ACC112 (cell line): Measurements from ENCODE around the gene KLF1.

Experiments used
- H2AFZ ChIP-seq: fragments of 200-600 bp; sonication (generic); one replicate; pipeline ENCODE4 v1.6.0; 2017; ENCODE audit warnings: antibody characterized with exemption, low read length; ENCODE audit not compliant: unreplicated experiment
- H3K27ac ChIP-seq: fragments of 200-600 bp; sonication (generic); 2 replicates; pipeline ENCODE4 v1.5.1; 2014; ENCODE audit warnings: low read depth, mild to moderate bottlenecking, antibody characterized with exemption, low read length, moderate library complexity
- H3K27me3 ChIP-seq: fragments of 200-600 bp; sonication (generic); 2 replicates; pipeline ENCODE4 v1.6.1; 2014; ENCODE audit warnings: mild to moderate bottlenecking, antibody characterized with exemption, low read length, moderate library complexity, mixed read lengths; ENCODE audit not compliant: insufficient read depth
- H3K36me3 ChIP-seq: fragments of 200-600 bp; sonication (generic); 2 replicates; pipeline ENCODE4 v1.6.1; 2016; ENCODE audit warnings: mild to moderate bottlenecking, antibody characterized with exemption, low read length, moderate library complexity, mixed read lengths; ENCODE audit not compliant: insufficient read depth
- H3K4me1 ChIP-seq: fragments of 200-600 bp; sonication (generic); one replicate; pipeline ENCODE4 v1.6.1; 2016; ENCODE audit warnings: low read length, mixed read lengths; ENCODE audit not compliant: insufficient read depth, unreplicated experiment, control insufficient read depth
- H3K4me3 ChIP-seq: fragments of 200-600 bp; sonication (generic); 2 replicates; pipeline ENCODE4 v1.5.1; 2014; ENCODE audit warnings: mild to moderate bottlenecking, low read depth, low read length
- H3K79me2 ChIP-seq: fragments of 200-600 bp; sonication (generic); one replicate; pipeline ENCODE4 v1.6.0; 2016; ENCODE audit warnings: low read length; ENCODE audit not compliant: control insufficient read depth, unreplicated experiment, insufficient read depth

KLF1 gene

DNA sequence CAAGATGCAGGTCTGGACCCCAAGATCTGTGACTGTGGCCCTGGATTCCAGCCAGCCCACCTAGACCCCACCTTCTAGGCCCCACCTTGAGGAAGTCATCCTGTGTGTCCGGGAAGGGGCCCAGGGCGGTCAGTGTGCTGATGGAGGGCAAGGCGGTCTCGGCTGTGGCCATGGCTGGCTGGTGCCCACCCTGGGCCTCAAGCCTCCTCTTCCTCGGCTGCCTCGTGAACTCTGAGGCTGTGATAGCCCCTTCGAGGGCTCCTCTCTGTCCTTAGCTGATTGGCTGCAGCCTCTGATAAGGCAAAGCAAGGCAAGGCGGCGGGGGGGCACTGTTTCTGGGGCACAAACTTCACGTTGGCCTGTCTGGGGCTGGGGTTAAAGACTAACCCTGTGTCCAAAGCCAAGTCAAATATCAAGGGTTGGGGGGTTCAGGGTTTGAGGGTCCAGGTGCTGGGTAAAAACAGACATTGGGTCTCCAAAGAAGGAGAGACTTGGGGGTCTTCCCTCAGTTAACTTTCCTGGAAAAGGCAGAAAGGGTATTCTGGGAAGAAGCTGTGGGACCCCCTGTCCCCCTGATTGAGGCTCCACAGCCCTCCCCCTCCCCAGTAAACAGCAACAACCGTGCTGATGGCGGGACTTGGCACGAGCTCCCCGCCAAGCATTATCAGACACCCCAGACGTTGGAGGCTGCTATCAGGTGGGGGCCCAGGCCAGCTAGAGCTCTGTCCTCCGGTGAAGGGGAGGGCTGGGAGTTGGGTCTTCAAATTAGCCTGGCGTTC, at the start of gene KLF1:
TSS of gene KLF1 (minus strand) at position 233 of the 779 bp plus-strand sequence. CDS start at position 172, 61 bp downstream.
- Histone ChIP-seq H2AFZ (no peak within 1 kb of the TSS), H3K27me3 (peaks cover 27% of the 10 kb centered on the region; the same call in 1 of the 2 replicates), H3K36me3 (no peaks in the 10 kb centered on the region), H3K79me2 (no peaks in the 10 kb centered on the region), H3K4me3 (peak within 1 kb of the TSS; percentile 69), H3K4me1 (peaks cover 5% of the 10 kb centered on the region), H3K27ac (no peak within 1 kb of the TSS)

DNA sequence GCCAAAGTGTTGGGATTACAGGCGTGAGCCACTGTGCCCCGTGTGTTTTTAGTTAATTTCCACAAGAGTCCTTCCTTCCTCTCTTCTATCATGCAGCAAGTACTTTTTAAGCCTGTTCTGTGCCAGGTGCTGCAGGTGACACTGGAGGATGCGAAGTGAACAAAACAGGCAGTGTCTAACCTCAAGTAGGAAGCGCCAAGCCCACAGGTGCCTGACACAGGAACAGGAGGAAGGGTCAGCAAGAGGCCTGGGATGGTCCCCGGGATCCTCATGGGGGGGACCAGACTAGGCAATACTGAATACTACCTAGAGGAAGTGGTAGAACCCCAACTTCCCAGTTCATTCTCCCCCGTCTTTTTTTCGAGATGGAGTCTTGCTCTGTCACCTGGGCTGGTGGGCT, 49.6 kb upstream of the KLF1 start:
- no peak overlapping the region for H3K4me3 ChIP-seq
- peaks cover 52% of the 10 kb centered on the region for H3K79me2 ChIP-seq
- peaks cover 23% of the 10 kb centered on the region for H3K4me1 ChIP-seq
- H2AFZ ChIP-seq: no peak overlapping the region
- H3K36me3 ChIP-seq: peaks cover 23% of the 10 kb centered on the region
- no peak overlapping the region for H3K27ac ChIP-seq
- no peaks in the 10 kb centered on the region for H3K27me3 ChIP-seq

DNA sequence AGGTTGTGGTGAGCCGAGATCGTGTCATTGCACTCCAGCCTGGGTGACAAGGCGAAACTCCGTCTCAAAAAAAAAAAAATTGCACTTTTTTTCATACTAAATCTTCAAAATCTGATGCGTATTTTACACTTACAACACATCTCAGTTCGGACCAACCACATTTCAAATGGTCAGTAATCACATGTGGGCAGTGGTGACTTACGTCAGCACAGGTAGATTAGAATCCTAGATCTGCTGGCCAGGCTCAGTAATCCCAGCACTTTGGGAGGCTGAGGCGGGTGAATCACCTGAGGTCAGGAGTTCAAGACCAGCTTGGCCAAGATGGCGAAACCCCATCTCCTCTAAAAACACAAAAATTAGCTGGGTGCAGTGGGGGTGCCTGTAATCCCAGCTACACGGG, 48.1 kb upstream of the KLF1 start:
- Histone ChIP-seq H3K4me1 (peaks cover 13% of the 10 kb centered on the region), H3K4me3 (no peak overlapping the region), H3K79me2 (peaks cover 47% of the 10 kb centered on the region), H3K27ac (no peak overlapping the region), H3K27me3 (no peaks in the 10 kb centered on the region), H2AFZ (no peak overlapping the region), H3K36me3 (peaks cover 14% of the 10 kb centered on the region)

DNA sequence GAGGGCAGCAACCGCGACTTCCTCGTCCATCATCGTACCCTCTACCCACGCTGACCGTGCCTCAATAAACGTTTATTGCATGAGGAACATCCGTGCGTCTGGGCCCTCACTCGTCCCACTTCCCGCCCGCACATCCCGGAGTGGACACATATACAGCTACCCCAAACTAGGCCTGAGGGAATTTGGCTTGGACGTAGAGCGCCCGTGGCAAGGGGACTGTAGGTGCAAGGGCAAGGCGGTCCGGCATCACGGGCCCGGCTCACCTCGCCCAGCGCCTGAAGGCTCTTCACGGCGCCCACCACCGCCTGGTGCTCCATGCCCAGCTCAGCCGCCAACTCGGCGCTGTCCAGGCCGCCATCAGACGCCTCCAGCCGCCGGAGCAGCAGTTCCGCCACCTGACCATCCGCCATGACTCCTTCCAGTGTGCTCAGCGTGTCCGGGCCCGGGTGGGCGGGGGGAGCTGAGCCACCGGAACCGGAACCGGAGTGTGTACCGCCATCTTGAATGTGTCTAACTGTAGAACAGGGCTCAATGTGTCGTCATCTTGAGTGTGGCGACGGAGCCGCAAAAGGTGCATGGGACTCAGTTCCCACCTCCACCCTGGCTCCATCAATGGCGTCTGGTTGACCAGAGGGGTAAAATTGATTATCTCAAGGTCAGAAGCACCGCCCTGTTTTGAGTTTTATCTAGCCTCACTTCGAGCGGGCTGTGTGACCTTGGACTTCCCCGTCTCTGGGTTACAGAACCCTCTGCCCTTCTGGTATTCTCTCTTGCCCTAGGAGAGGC, 46.5 kb upstream of the KLF1 start, which contains the start of gene FARSA:
TSS of gene FARSA (minus strand) at position 425 of the 786 bp plus-strand sequence. CDS start at position 410, 15 bp downstream.
- Histone ChIP-seq H3K4me1 (peaks cover 9% of the 10 kb centered on the region), H2AFZ (peak within 1 kb of the TSS; percentile 95), H3K27me3 (no peaks in the 10 kb centered on the region), H3K4me3 (peak within 1 kb of the TSS; percentile 95), H3K79me2 (peaks cover 31% of the 10 kb centered on the region), H3K36me3 (peaks cover 4% of the 10 kb centered on the region; the same call in 1 of the 2 replicates), H3K27ac (peak within 1 kb of the TSS; percentile 30; the same call in 1 of the 2 replicates)

DNA sequence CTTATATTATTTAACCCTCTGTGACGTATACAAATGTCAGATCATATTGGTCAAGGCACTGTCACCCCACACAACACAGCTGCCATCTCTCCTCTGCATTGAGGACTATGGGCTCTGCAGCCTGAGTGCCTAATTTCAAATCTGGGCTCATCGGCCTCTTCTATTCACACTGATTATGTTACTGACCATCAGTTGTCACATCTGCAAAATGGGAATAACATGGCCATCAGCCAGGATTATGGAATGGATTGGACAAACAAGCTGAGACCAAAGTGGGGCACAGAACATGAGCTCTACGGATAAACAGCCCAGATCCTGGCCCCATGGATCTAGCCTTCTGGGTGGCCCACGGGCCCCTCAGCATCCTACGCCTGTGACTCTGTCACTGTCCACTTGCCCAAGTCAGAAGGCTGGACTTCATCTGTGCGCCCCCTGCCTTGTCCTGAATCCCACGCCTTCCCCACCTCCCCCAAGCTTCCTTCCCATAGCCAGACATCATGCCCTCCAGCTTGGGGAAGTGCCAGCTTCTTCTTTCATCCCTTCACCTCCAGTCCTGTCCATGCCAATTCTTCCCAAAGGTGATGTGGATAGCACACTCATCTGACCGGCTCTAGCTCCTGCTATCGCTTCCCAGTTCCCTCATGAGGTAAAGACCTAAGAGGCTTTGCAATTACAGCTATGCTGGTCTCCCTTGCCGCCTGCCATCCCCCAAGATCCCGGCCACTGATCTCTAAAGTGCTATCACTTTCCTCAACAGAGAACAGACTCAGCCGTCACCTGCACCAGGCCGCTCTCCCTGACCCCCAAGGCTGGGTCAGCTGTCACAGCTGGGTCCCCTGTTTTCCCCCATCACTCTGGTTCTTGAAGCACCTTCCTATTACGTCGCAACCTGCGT, 45.6 kb upstream of the KLF1 start:
- Histone ChIP-seq H3K27me3 (no peaks in the 10 kb centered on the region), H3K27ac (peak overlapping the region; percentile 30; the same call in 1 of the 2 replicates), H3K36me3 (peaks cover 4% of the 10 kb centered on the region; the same call in 1 of the 2 replicates), H3K4me1 (peaks cover 9% of the 10 kb centered on the region), H3K4me3 (peak overlapping the region; percentile 95), H2AFZ (peak overlapping the region; percentile 85), H3K79me2 (peaks cover 30% of the 10 kb centered on the region)

DNA sequence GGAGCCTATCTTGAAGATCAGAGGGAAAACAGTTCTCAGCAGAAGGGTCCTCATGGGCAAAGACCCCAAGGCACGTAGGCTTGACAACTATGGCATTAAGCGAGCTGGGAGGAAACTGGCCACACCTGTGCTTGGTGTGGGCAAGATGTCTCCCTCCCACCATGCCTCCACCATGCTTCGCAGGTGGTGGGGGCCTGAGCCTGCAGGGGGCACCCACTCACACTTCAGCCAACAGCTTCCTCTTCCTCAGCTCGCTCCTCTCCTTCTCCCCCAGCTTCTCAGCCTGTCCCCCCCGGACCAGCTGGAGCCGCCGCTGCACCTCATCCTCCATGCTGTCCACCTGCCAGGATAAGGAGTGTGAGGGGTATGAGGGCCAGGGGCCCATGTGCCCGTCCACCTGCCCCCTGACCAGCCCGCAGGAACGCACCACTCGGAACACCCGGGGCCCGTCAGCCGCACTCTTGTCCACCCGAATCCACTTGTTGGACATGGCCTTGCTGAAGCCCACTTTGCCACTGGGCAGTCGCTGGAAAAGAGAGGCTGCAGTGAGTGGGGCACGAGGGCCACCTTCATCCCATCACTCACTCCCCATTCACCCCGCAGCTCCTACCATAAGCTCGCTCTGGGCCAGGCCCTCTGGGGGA, 43.1 kb upstream of the KLF1 start:
- H3K27ac ChIP-seq: no peak overlapping the region
- no peak overlapping the region for H2AFZ ChIP-seq

DNA sequence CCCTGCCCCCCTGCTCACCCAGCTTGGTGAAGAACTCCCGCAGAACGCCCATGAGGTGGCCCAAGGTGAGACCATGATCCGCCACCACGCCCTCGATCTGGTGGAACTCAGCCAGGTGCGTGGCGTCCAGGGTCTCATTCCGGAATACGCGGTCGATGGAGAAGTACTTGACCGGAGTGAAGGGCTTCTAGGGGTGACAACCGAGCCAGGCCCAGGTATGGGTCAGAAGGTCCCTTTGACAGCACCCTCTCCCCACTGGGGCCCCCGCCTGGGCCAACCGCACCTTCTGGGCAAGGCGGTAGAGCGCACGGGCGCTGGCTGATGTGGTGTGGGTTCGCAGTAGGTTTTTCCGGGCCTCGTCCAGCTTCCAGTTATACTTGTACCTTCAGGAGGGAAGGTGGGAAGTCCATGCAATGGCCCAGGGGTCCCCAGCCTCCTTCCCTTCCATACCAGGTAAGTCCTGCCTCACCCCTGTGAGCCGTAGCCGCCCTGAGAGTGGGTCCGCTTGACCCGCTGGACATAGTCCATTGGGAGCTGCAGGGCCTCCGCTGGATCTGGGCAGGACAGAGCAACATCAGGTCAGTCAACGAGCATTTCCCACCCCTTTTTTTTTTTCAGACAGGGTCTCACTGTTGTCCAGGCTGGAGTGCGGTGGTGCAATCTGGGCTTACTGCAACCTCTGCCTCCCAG, 37.8 kb upstream of the KLF1 start:
- no peak overlapping the region for H2AFZ ChIP-seq
- H3K4me3 ChIP-seq: no peak overlapping the region
- no peaks in the 10 kb centered on the region for H3K4me1 ChIP-seq
- no peak overlapping the region for H3K27ac ChIP-seq
- H3K27me3 ChIP-seq: no peaks in the 10 kb centered on the region
- no peaks in the 10 kb centered on the region for H3K79me2 ChIP-seq
- H3K36me3 ChIP-seq: peaks cover 11% of the 10 kb centered on the region; the same call in 1 of the 2 replicates

More for the DNA sequence above, 43.1 kb upstream of the KLF1 start:
- peaks cover 30% of the 10 kb centered on the region for H3K79me2 ChIP-seq
- H3K36me3 ChIP-seq: peaks cover 11% of the 10 kb centered on the region; the same call in 1 of the 2 replicates
- no peaks in the 10 kb centered on the region for H3K27me3 ChIP-seq
- peaks cover 3% of the 10 kb centered on the region for H3K4me1 ChIP-seq
- no peak overlapping the region for H3K4me3 ChIP-seq

DNA sequence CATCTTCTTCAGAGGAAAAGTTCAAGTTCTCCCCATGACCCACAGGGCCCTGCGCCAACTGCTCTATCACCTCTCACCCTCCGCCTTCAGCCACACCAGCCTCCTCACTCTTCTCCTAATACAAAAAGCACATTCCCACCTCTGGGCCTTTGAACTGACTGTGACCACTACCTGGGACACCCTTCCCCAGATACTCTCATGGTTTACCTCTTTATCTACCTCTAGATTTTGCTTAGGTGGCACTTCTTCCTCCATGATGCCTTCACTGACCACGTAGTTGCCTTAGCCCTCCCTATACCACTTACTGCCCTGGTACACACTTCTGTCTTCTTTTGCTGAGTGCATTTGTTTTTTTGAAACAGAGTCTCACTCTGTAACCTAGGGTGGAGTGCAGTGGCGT, 36.0 kb upstream of the KLF1 start:
- Histone ChIP-seq H3K27ac (no peak overlapping the region), H3K27me3 (no peaks in the 10 kb centered on the region), H3K4me3 (no peak overlapping the region), H3K36me3 (peaks cover 11% of the 10 kb centered on the region; the same call in 1 of the 2 replicates), H3K79me2 (no peaks in the 10 kb centered on the region), H2AFZ (no peak overlapping the region), H3K4me1 (no peaks in the 10 kb centered on the region)

DNA sequence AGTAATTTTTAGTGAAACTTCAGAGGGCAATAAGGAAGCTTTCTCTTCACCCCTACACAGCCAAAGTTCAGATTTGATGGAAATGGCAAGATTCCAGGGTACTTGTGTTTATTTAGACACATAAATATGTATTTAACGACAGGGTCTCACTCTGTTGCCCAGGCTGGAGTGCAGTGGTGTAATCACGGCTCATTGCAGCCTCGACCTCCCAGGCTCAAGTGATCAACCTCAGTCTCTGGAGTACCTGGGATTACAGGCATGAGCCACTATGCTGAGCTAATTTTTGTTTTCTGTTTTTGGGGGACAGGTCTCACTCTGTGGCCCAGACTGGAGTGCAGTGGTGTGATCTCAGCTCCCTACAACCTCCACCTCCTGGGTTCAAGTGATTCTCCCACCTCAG, 34.0 kb upstream of the KLF1 start:
- H2AFZ ChIP-seq: no peak overlapping the region

More for the DNA sequence above, 34.0 kb upstream of the KLF1 start:
- no peaks in the 10 kb centered on the region for H3K79me2 ChIP-seq
- H3K36me3 ChIP-seq: peaks cover 4% of the 10 kb centered on the region; the same call in 1 of the 2 replicates
- no peaks in the 10 kb centered on the region for H3K4me1 ChIP-seq
- H3K4me3 ChIP-seq: no peak overlapping the region
- H3K27ac ChIP-seq: no peak overlapping the region
- H3K27me3 ChIP-seq: no peaks in the 10 kb centered on the region
